HG03571 (cell line): Measurements from ENCODE around the gene KIF26B.

Experiments
- ATAC-seq: cut with Tn5 transposase; IDR thresholded peaks from one replicate; pipeline ENCODE4 v1.9.1; 2021; ENCODE audit not compliant: unreplicated experiment

Gene KIF26B

GRCh38 chr1:245270972-245271371, 116.2 kb downstream of the KIF26B start:
- no peak for ATAC-seq

DNA sequence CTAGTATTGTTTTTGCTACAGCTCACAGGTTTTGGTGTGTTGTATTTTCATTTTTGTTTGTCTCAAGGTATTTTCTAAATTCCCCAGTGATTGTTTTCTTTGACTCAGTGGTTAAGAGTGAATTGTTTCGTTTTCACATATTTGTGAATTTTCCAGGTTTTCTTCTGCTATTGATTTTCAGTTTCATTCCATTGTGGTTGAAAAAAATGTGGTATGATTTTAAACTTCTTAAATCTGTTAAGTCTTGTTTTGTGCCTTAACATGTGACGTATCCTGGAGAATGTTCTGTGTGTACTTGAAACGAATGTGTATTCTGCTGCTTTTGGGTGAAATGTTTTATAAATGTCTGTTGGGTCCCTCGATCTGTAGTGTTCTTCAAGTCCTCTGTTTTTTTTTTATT, 117.9 kb downstream of the KIF26B start:
- no peak for ATAC-seq

DNA sequence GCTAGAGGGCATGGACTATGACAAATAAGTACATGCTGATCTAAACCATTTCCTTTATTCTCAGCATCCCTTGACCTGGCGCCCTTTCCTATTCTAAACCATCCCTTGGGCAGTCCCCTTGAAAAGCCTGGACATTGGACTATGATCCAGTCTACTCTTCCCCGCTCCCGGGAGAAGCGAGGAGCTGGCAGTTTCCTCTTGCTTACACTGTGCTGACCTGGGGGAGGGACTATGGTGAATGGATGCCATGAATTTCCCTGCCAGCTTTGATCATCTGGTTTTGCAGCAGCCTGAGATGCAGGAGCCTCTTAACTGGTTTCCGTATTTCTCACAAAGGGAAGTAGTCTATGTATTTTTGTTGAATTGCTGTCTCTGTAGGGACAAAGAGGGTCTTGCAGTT, 121.7 kb downstream of the KIF26B start:
- no peak for ATAC-seq

GRCh38 chr1:245277276-245277675, 122.5 kb downstream of the KIF26B start:
- no peak for ATAC-seq

DNA sequence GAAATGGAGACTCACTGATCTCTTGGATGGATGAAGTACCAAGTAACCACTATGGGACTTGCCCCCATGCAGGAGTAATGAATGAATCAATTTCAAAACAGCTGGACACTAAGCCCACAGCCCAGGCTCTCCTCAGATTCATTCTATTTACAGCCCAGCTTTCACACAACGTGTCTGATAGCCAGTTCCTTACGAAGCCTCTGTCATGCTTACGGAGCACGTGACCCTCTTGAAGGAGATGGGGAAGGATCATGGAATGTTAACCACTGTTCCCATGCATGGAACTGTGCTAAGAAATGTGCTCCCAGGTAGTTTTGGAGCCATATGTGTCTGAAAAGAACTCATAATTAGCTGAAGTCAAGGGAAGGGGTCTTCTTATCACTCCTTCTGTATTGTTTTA, 124.1 kb downstream of the KIF26B start:
- no peak for ATAC-seq

DNA sequence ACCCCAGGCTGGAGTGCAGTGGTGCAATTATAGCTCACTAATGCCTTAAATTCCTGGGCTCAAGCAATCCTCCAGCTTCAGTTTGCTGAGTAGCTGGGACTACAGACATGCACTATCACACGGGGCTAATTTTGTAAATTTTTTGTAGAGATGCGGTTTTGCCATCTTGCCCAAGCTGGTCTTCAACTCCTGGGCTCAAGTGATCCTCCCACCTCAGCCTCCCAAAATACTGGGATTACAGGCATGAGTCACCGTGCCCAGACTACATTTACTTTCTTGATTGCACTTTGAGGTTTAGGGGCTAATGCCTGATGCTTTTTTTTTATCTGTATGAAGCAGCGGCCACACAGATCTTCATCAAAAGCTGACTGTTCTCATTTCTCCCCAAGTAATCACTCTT, 124.6 kb downstream of the KIF26B start:
- ATAC-seq: no peak

GRCh38 chr1:245283001-245283400, 128.2 kb downstream of the KIF26B start:
- no peak for ATAC-seq

GRCh38 chr1:245285168-245285567, 130.4 kb downstream of the KIF26B start:
- no peak for ATAC-seq

DNA sequence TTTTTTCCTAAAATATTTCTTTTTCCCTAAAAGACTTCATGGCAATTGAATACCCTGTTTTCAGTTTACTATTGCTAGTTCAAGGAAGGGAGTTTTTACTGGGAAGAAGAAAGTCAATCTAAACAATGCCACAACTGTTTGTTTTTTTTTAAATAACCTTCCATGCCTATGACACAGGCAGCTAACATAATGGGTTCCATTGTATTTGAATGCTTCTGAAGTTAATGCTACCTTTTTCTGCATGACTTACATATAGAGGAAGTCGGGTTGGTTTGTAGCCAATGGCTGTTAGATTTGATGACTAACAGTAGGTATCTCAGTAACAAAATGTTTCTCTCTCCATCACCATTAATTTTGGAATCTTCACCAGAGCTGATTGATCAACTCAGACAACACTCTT, 134.0 kb downstream of the KIF26B start:
- no peak for ATAC-seq

GRCh38 chr1:245290836-245291235, 136.1 kb downstream of the KIF26B start:
- ATAC-seq: no peak

- ATAC-seq: no peak
Observed at GRCh38 chr1:245291351-245291750, 136.6 kb downstream of the KIF26B start.

- no peak for ATAC-seq
Observed at GRCh38 chr1:245292141-245292540, 137.4 kb downstream of the KIF26B start.

DNA sequence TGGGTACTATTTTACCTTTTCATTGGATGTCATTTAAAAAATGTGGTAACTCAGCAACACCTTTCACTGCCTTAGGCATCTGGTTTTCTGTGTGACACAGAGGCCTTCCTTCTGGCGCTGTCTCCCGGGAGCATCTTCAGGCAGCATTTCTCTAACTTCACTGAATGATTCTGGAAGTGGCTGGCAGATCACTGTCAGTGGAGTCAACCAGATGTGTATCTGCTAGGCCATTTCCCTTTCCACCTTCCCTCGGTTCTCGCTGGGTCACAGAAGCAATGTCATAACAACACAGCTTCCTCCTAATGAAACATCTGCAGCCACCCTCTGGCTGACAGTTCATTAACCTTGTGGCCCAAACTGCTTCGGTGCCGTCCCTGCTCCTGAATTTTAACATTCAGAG, 137.8 kb downstream of the KIF26B start:
- ATAC-seq: no peak

GRCh38 chr1:245294020-245294419, 139.2 kb downstream of the KIF26B start:
- ATAC-seq: no peak

- ATAC-seq: no peak
Observed at GRCh38 chr1:245298781-245299180, 144.0 kb downstream of the KIF26B start.

- no peak for ATAC-seq
Observed at GRCh38 chr1:245301162-245301580, 146.4 kb downstream of the KIF26B start.

DNA sequence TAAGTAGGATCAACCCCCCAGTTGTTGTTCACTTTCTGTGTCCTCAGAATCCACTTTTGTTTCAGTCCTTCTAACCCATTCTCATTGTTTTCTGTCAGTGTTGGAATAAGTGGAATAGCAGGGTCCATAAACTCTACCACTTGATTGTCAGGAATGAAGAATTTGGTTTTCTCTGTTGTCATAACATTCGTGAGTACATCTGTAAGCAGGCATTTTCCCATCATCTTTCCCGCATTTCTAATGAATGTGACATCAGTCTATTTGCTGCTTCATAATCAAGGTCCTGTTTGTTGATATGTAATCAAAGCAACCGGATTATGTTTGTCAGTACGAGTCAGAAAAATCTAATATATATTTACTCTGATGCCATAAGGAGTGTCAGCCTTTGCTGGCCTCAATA, 147.1 kb downstream of the KIF26B start:
- no peak for ATAC-seq

GRCh38 chr1:245304698-245305097, 149.9 kb downstream of the KIF26B start:
- ATAC-seq: no peak

DNA sequence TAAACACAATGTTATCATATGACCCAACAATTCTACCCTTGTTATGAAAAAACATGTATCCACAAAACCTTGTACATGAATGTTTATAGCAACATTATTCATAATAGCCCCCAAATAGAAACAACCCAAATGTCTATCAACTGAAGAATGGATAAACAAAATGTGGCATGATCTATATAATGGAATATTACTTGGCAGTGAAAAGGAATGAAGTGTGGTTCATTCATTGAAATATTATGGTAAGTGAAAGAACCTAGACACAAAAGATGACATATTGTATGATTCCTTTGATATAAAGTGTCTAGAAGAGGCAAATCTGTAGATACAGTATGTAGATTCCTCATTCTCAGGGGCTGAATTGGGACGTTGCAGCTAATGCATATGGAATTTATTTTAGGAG, 151.2 kb downstream of the KIF26B start:
- ATAC-seq: no peak

DNA sequence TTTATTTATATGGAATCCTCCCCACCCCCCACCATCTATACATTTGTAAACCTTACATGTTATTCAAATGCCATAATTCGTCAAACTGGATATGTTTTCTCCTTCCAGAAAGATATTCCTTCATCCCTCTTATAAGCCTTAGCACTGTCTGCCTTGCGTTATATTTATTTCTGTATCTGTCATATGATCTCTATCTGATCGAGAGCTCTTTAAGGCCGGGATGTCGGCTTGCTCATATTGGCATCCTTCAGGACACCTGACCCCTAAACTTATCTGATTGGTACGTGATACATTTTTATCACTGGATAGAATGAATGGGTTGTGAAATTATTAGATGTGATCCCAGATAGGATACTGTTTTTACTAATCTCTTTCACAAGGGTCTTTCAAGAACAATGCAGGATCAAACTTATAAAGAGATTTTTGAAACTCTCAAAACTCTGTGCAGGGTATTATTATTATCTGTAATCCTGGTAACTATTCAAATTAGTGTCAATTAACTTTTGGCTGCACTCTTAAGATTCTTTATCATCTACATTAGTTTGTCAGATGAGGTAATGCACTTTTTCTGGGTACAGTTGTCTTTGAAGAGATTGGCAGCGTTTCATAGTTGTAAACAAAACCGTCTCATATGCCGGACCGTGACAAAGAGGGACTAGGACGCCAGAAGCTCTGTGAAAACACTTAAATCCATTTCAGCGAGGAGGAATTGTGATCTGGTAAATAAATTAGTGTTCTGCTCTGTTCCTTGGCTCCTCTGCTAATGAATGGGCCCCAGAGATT, 152.0 kb downstream of the KIF26B start:
- ATAC-seq: no peak

DNA sequence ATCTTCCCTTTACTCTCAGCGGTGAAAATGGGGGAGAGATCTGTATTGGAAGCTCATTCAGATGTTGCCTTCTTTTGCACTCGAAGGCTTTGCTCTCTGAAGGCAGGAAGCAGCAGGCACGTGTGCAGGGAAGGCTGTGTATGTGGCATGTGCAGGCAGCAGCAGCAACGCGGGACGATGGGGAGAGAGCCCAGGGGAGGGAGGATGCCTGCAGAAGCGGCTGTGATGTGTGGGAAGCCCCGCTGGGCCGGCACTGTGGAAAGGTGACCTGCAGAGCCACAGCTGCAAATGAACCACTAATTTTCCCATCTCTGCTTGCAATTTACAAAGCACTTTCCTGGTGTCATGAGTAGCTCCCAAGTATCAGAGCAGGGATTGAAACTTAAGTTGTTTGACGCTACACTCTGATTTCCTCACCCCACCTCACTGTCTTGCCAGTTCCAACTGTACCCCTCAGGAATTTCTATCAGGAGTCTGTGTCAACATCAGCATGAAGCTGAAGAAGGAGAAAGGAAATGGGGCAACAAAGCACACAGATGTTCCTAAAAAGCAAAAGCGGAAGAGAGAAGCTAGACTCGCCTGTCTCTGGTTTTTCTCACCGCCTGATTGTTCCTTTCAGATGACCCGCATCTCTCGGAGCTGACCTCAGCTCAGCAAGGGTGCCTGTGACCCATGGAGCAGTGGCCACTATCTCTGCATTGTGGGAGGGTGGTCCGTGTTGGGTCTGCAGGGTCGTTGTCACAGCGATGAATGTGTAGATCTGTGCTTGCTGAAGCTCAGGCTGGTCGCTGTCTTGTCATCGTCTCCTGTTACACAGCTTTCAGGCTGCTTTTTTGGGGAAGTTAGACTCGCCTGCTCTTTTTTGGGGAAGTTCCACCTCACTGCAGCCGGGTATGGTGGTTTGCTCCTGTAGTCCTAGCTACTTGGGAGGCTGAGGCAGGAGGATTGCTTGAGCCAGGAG, 156.1 kb downstream of the KIF26B start:
- ATAC-seq: no peak
